Measurements from ENCODE around the gene GHRHR.

GHRHR gene

DNA sequence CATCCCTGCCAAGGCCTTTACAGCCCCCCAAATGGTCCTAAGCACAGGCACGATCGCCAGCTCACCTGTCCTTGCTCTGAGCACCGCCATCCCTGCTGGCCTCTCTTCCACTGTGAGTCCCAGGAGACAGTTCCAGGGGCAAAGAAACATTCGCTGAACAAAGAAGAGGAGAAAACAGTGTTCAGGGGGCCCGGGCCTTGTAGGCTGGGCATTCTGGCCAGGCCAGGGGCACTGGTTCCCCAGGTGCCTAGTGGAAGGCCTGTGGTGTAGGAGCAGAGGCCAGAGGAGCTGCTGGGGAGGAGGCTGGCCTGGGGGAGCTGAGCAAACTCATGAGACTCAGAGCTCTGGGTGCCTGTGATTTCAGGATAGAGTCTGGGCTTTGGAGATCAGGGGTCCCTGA is 29.5 kb upstream of the GHRHR start:
- H3K4me1 Mint-ChIP-seq (ENCODE audit: low read depth) = no peaks in the 10 kb centered on the region
- no peaks in the 10 kb centered on the region for H3K36me3 Mint-ChIP-seq (ENCODE audit: low read depth)
- H3K9me3 Mint-ChIP-seq = no peaks in the 10 kb centered on the region
- H3K27ac Mint-ChIP-seq = no peak overlapping the region
- no peak overlapping the region for H3K4me3 Mint-ChIP-seq
- H3K27me3 Mint-ChIP-seq = peaks cover under 1% of the 10 kb centered on the region

DNA sequence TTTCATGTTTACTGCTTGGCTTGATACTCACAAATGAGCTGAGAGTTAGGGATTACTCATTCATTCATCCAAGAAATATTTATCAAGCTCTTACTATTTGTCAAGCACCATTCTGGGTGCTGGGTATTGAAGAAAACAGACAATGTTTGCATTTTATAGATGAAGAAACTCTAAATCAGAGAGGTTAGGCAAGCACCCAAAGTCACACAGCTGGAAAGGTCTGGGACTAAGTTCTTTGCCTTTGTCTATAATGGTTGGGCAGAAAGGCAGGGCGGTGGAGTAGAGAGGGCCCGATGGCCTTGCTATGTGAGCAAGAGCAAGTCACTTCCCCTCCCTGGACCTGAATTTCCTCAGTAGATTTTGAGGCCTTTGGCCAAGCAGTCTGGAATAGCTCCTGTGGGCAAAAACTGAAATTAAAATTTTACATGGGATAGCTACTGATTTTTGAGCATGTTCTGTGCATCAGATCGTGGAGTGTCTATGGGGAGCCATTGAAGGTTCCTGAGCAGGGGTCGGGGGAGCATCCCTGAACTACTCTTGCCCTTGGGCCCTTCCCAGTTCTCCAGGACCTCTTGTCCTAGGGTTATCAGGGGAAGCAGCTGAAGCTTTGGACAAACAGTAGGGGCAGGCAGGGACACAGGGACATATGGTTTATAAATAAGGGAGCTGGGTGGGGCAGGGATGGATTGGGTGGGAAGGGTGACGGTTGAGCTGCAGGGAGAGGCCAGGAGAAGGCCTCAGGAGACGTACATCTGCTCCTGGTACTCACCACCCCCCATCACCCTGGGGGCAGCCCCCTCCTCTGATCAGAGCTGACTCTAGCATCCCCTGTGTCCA is 28.8 kb upstream of the GHRHR start:
- Mint-ChIP-seq H3K4me1 (ENCODE audit: low read depth) (no peaks in the 10 kb centered on the region), H3K27me3 (peaks cover 7% of the 10 kb centered on the region), H3K9me3 (no peaks in the 10 kb centered on the region), H3K27ac (no peak overlapping the region), H3K4me3 (no peak overlapping the region), H3K36me3 (ENCODE audit: low read depth) (no peaks in the 10 kb centered on the region)

DNA sequence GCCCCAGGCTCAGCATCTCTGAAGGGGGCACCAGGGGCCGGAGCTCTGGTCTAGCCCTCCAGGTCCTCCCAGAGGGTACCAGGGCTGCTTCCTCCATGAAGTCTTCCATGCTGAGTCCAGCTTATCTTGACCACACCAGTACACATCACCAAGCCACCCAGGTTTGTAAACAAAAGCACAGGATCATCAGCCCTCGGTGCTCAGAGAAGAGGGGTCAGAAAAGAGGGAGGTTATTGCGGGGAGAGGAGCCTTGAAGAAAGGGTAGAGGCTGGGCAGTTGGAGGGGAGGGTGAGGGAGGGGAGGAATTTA is 28.2 kb upstream of the GHRHR start:
- Mint-ChIP-seq H3K27ac (no peak overlapping the region), H3K4me1 (ENCODE audit: low read depth) (no peaks in the 10 kb centered on the region), H3K27me3 (peaks cover 13% of the 10 kb centered on the region), H3K9me3 (no peaks in the 10 kb centered on the region), H3K36me3 (ENCODE audit: low read depth) (no peaks in the 10 kb centered on the region), H3K4me3 (no peak overlapping the region)

DNA sequence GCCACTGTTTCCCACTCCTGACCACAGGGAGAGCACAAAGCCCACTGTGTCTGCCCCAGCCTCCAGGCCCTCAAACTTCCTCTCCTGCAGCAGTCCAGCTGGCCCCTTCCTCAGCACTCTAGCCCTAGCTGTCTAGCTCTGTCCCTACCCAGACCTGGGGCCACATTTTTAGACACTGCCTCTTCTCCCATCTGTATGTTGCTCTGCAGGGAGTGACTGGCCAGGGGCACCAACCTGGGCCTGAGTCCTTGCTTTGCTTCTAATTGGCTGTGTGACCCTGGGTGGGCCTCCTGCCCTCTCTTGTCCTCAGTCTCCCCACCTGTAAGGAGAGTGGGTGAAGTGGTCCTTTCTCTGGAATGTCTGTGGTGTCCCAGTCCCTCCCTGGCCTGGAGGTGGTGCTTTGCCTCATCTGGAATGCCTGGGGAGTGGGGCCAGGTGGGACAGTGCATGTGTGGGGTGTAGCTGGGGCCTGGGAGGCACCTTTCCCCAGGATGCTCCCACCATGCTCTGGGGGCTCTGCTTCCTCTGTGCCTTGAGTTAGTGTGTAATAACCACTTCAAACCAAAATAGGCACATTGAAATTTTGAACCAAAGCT is 27.0 kb upstream of the GHRHR start:
- H3K27ac Mint-ChIP-seq = no peak overlapping the region
- H3K4me1 Mint-ChIP-seq (ENCODE audit: low read depth) = no peaks in the 10 kb centered on the region
- H3K36me3 Mint-ChIP-seq (ENCODE audit: low read depth) = no peaks in the 10 kb centered on the region
- peaks cover 20% of the 10 kb centered on the region for H3K27me3 Mint-ChIP-seq
- no peak overlapping the region for H3K4me3 Mint-ChIP-seq
- H3K9me3 Mint-ChIP-seq = no peaks in the 10 kb centered on the region

DNA sequence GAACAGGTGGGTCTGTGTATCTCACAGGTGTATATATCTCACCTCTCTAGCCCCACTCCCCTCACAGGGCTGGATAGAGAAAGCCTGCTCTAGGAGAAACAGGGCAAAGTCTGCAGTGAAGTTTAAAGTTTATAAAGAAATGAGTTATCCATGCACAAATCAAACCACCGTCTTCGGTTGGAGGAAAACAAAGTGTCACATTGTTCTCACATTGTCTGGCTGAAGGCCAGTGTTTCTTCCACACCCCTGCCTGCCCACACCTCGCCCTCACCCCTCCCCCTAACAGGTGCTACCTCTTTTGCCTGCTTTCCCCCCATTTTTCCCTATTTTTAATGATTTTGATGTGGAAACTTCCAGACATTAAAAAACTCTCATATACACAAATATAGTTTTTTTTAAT is 26.3 kb upstream of the GHRHR start:
- peaks cover 27% of the 10 kb centered on the region for H3K27me3 Mint-ChIP-seq
- H3K4me3 Mint-ChIP-seq = no peak overlapping the region
- H3K4me1 Mint-ChIP-seq (ENCODE audit: low read depth) = no peaks in the 10 kb centered on the region
- H3K27ac Mint-ChIP-seq = no peak overlapping the region
- no peaks in the 10 kb centered on the region for H3K9me3 Mint-ChIP-seq
- no peaks in the 10 kb centered on the region for H3K36me3 Mint-ChIP-seq (ENCODE audit: low read depth)

DNA sequence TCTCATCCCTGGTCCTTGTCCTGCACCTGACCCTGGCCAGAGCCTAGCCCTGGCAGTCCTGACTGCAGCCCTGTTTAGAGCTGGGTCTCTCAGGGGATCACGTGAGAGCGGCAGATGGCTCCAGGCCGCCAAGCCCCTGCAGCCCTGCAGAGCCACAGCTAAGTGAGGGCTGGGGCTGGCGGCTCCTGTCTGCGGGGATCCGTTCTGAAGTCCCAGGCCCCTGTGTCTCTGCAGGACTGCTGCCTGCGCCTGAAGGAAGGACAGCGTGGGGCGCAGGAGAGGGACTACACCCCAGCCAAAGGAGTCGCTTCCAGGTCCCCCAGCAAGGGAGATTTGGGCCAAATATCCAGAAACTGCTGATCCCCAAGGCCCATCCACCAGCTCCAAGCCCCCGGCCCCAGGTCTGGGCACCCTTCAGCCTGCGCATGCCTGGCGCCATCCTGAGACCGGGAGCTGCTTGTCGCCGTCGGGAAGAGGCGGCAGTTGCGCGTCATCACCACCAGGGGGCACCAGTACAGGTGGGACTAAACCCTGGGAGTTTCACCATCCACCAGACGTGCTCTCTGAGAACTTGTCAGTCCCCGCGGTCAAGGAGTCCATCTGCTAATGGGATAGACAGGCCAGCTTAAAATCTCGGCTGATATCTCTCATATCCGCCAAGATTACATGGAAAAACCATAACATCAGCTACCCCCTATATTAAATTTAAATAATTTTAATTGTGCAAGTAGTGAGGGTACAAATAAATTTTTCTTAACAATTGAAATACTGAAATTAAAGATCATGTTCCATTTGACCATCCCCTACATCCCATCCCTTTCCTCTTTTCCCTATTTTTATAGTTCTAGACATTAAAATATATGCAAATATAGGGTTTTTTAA is 25.1 kb upstream of the GHRHR start:
- Mint-ChIP-seq H3K36me3 (ENCODE audit: low read depth) (no peaks in the 10 kb centered on the region), H3K4me1 (ENCODE audit: low read depth) (no peaks in the 10 kb centered on the region), H3K27ac (no peak overlapping the region), H3K9me3 (no peaks in the 10 kb centered on the region), H3K4me3 (no peak overlapping the region), H3K27me3 (peaks cover 37% of the 10 kb centered on the region)

DNA sequence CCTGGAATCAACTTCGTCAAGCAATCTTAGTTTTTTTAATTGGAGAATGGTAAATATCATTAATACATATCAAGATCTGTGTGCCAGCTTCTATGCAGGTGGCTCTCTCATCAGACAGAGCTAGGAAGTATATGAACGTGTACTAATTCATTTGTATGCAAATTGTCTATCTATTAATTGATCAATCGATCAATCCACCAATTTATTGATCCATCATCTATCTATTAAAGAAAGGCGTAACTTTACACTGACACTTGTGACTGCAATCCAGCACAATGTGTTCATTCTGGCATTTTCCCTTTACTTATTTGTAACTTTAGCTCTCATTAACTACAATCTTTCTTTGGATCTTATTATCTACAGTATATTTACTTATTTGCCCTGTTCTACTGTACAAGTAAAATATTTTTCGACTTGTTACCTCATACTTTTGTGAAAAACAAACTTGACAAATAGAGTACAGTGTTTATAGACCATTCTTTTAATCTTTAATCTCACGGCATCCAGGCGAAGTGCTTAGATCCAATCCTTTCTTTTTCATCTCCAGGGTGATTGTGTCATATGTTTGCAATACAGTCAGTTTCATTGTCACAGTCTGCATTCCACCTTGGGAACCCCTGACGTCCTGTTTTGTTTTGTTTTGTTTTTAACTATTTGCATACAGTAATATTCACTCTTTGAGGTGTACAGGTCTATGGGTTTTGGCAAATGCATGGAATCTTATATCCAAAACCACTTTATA is 22.0 kb upstream of the GHRHR start:
- H3K4me1 Mint-ChIP-seq (ENCODE audit: low read depth) = no peaks in the 10 kb centered on the region
- H3K27me3 Mint-ChIP-seq = peaks cover 57% of the 10 kb centered on the region
- no peaks in the 10 kb centered on the region for H3K36me3 Mint-ChIP-seq (ENCODE audit: low read depth)
- H3K27ac Mint-ChIP-seq = no peak overlapping the region
- peaks cover 5% of the 10 kb centered on the region for H3K9me3 Mint-ChIP-seq
- no peak overlapping the region for H3K4me3 Mint-ChIP-seq

DNA sequence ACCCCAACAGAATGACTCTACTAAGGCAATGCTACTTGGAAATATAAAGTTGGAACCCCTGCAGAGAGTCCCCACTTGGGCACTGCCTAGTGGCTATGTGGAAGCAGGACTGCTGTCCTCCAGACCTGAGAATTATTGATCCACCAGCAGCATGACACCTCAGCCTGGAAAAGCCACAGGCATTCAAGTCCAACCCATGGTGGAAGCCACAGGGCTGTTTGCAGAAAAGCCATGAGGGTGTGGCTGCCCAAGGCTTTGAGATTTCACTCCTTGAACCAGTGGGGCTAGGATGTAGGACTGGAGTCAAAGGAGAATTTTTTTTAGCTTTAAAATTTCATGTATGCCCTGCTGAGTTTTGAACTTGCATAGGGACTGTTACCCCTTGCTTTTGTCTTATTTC is 13.6 kb upstream of the GHRHR start:
- Mint-ChIP-seq H3K27me3 (peaks cover 66% of the 10 kb centered on the region), H3K27ac (no peak overlapping the region), H3K36me3 (ENCODE audit: low read depth) (no peaks in the 10 kb centered on the region), H3K9me3 (peaks cover 4% of the 10 kb centered on the region), H3K4me3 (no peak overlapping the region), H3K4me1 (ENCODE audit: low read depth) (no peaks in the 10 kb centered on the region)

DNA sequence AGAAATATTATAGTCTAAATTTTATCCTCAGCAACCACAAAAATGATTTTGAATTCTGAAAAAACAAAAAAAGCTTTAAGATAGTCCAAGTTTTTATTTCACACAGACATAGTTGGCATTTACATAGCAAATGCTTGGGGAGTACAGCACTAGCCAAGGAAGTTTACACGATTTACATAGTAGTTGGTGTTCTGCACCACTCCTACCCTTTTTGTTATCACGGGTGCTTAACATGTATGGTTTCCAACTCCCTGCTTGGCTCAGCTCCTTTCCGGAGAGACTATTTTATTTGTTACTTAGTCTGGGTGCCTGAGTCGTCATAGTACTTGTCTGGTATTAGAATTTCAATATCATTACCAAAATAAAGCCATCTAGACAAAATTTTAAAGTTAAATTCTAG is 8.8 kb upstream of the GHRHR start:
- no peak overlapping the region for H3K4me3 Mint-ChIP-seq
- peaks cover 9% of the 10 kb centered on the region for H3K9me3 Mint-ChIP-seq
- no peaks in the 10 kb centered on the region for H3K36me3 Mint-ChIP-seq (ENCODE audit: low read depth)
- H3K27ac Mint-ChIP-seq = no peak overlapping the region
- H3K4me1 Mint-ChIP-seq (ENCODE audit: low read depth) = no peaks in the 10 kb centered on the region
- H3K27me3 Mint-ChIP-seq = peaks cover 41% of the 10 kb centered on the region

DNA sequence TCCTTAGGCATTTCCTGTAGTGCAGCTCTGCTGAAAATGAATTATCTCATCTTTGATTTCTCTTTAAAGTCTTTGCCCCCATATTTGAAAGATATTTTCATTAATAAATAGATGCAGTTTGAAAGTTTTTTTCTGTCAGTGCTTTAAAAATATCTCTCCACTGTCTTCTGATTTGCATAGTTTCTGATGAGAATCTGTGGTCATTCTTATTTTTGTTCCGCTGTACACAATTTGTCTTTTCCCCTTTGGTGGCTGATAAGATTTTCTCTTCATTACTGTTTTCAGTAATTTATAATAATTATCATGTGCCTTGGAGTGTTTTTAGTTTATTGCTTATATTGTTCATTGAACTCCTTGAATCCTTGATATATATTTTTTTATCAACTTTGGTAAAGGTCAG is 7.0 kb upstream of the GHRHR start:
- H3K4me1 Mint-ChIP-seq (ENCODE audit: low read depth) = no peaks in the 10 kb centered on the region
- H3K4me3 Mint-ChIP-seq = no peak overlapping the region
- peaks cover 9% of the 10 kb centered on the region for H3K9me3 Mint-ChIP-seq
- no peaks in the 10 kb centered on the region for H3K36me3 Mint-ChIP-seq (ENCODE audit: low read depth)
- peaks cover 36% of the 10 kb centered on the region for H3K27me3 Mint-ChIP-seq
- no peak overlapping the region for H3K27ac Mint-ChIP-seq

DNA sequence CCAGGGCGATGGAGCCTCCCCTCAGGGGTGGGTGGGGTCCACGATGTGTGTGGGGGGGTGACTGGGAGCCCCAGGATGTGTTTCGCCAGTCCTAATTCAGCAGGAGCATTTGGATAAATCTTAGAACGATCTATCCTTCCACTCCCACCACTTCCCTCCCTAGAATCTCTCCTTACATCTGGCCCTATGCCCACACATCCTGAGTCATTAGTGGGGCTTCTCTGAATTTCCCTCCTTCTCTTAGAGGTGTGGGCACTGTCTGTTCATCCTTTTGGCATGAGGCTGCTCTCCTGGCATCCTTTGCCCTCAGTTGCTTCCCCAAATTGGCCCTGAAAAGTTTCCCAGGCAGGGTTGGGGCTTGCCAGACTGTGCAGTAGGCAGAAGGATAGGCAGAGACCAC is 1.6 kb downstream of the GHRHR start:
- H3K36me3 Mint-ChIP-seq (ENCODE audit: low read depth) = no peaks in the 10 kb centered on the region
- peaks cover 17% of the 10 kb centered on the region for H3K27me3 Mint-ChIP-seq
- no peaks in the 10 kb centered on the region for H3K4me1 Mint-ChIP-seq (ENCODE audit: low read depth)
- no peak overlapping the region for H3K4me3 Mint-ChIP-seq
- H3K27ac Mint-ChIP-seq = no peak overlapping the region
- H3K9me3 Mint-ChIP-seq = no peaks in the 10 kb centered on the region

DNA sequence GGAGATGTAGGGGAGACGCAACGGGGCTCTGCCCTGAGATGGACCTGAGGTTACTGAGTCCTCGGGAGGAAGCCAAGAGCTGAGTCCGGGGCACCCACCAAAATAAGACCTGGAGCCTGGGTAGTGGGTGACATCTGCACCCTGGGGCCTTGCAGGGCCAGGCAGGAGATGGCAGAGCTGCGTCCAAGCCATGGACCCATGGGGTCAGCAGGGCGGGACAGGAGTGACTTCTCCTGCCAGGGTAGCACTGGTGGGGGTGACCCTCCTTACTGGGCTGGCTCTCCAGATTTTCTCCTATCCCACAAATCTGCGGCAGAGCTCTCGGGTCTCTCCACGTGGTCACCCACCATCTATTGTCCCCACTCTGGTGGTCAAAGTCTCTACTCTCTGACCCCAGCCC is 2.1 kb downstream of the GHRHR start:
- Mint-ChIP-seq H3K27me3 (peaks cover 17% of the 10 kb centered on the region), H3K4me1 (ENCODE audit: low read depth) (no peaks in the 10 kb centered on the region), H3K4me3 (no peak overlapping the region), H3K9me3 (no peaks in the 10 kb centered on the region), H3K27ac (no peak overlapping the region), H3K36me3 (ENCODE audit: low read depth) (no peaks in the 10 kb centered on the region)

DNA sequence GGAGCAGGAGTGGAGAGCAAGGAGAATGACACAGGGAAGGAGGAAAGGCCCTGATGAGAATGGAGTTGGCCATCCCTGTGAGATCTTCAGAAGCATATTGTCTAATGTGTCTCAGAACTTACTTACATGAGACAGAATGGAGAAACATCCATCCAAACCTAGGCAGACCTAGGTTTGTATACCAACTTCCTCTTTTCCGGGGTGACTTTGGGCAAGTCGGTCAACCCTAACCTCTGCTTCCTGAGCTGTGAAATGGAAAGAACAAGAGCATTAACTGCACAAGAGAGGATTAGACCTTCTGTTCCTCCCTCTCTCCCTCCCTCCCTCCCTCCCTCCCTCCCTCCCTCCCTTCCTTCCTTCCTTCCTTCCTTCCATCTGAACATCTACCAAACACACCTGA is 4.5 kb downstream of the GHRHR start:
- Mint-ChIP-seq H3K27ac (no peak overlapping the region), H3K36me3 (ENCODE audit: low read depth) (no peaks in the 10 kb centered on the region), H3K27me3 (peaks cover 15% of the 10 kb centered on the region), H3K9me3 (no peaks in the 10 kb centered on the region), H3K4me3 (no peak overlapping the region), H3K4me1 (ENCODE audit: low read depth) (no peaks in the 10 kb centered on the region)

DNA sequence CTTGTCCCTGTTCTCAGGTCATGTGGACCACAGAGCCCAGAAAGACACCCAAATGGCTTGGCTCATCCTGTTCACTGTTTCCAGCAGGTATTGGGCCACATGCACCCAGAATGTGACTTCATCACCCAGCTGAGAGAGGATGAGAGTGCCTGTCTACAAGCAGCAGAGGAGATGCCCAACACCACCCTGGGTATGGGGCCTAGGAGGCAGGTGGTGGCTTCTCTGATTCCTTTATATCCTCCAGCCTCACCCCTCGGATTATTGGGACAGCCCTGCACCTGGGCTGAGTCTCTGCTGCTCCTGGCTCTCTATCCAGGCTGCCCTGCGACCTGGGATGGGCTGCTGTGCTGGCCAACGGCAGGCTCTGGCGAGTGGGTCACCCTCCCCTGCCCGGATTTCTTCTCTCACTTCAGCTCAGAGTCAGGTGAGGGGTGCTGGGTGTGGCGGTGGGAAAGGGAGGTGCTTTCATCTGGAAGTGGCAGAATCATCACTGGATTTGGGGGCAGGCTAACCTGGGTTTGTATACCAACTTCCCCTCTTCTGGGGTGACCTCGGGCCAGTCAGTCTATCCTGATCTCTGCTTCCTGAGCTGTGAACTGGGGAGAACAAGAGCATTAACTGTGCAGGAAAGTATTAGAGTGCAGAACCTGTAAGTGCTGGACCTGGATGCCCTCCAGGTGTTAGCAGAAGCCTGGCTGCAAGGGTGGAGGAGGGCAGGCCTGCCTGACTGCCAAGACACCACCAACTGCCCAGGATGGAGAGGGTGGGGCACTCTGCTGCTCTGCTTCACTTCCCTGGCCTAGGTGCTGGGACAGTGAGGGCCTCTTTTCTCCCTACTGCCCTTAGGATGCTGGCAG is 5.2 kb downstream of the GHRHR start:
- Mint-ChIP-seq H3K9me3 (no peaks in the 10 kb centered on the region), H3K4me1 (ENCODE audit: low read depth) (no peaks in the 10 kb centered on the region), H3K4me3 (no peak overlapping the region), H3K27ac (no peak overlapping the region), H3K36me3 (ENCODE audit: low read depth) (no peaks in the 10 kb centered on the region), H3K27me3 (peaks cover 15% of the 10 kb centered on the region)

Measured in stimulated activated naive CD8-positive, alpha-beta T cell treated with anti-CD3 and anti-CD28 coated beads, Interleukin-15, Interleukin-2, amounts not matched to agents 100 ng/mL and 50 ng/mL, for 24 hours (primary cell).